IMR-90 (cell line): ENCODE results near the gene GRIN1. TPM values are rescaled to one million over a fixed set of nuclear protein-coding genes. Genes with fewer than 3 reads are reported as not detected.

Source experiments
- ATAC-seq: fragments of 200-7000 bp; cut with Tn5 transposase; 2 replicates; pipeline ENCODE4 v1.9.1; 2020; ENCODE audit warnings: low read depth, mild to moderate bottlenecking, moderate library complexity
- BruUV-seq: library from RNA; stranded (reverse); fragments of 400-500 nt; replicated peaks from 2 replicates; lab custom pipeline; 2021; lab: Mats Ljungman, UMichigan
- CTCF ChIA-PET: fragments of 300-600 bp; formaldehyde crosslinking; extraction: SDS; loops from one replicate; lab custom pipeline; 2021; ENCODE audit warnings: antibody characterized with exemption; lab: Yijun Ruan, JAX
- POLR2A ChIA-PET: fragments of 300-600 bp; sonication (Branson Sonifier 250); formaldehyde crosslinking; loops from one replicate; lab custom pipeline; 2022; ENCODE audit warnings: antibody characterized with exemption; ENCODE audit not compliant: unreplicated experiment; lab: Charles Lee
- DNase-seq: peaks from one replicate; pipeline ENCODE4 v3.0.0; 2013
- H2AFZ ChIP-seq: replicated peaks from 2 replicates; pipeline ENCODE3; 2013; ENCODE audit warnings: low read length, mild to moderate bottlenecking; ENCODE audit not compliant: poor library complexity
- H2AK5ac ChIP-seq: 2 replicates; pipeline ENCODE4 v1.6.1; 2013; ENCODE audit warnings: low read depth, low read length, inconsistent platforms
- H2AK9ac ChIP-seq: replicated peaks from 2 replicates; pipeline ENCODE3; 2013; ENCODE audit warnings: mild to moderate bottlenecking, low read depth, low read length, moderate library complexity; ENCODE audit not compliant: poor library complexity
- H2BK120ac ChIP-seq: 2 replicates; pipeline ENCODE4 v1.6.1; 2013; ENCODE audit warnings: low read depth, low read length, inconsistent platforms
- H2BK15ac ChIP-seq: 3 replicates; pipeline ENCODE4 v1.6.1; 2013; ENCODE audit warnings: low read depth, low read length, inconsistent platforms
- H2BK20ac ChIP-seq: 2 replicates; pipeline ENCODE4 v1.6.1; 2013; ENCODE audit warnings: low read depth, mild to moderate bottlenecking, inconsistent platforms, low read length, moderate library complexity
- H2BK5ac ChIP-seq: 2 replicates; pipeline ENCODE4 v1.6.1; 2013; ENCODE audit warnings: mild to moderate bottlenecking, low read depth, low read length, inconsistent platforms; ENCODE audit not compliant: poor library complexity, severe bottlenecking
- H3K14ac ChIP-seq: replicated peaks from 2 replicates; pipeline ENCODE4 v1.6.1; 2013; ENCODE audit warnings: low read depth, low read length, inconsistent platforms
- H3K18ac ChIP-seq: 2 replicates; pipeline ENCODE4 v1.6.1; 2013; ENCODE audit warnings: low read depth, low read length, control low read depth
- H3K23ac ChIP-seq: 2 replicates; pipeline ENCODE4 v1.6.1; 2013; ENCODE audit warnings: low read depth, low read length, inconsistent platforms
- H3K27ac ChIP-seq: 2 replicates; pipeline ENCODE4 v1.5.1; 2013; ENCODE audit warnings: mild to moderate bottlenecking, control low read depth, low read length; ENCODE audit not compliant: insufficient read depth
- H3K27me3 ChIP-seq: 2 replicates; pipeline ENCODE4 v1.6.1; 2013; ENCODE audit warnings: low read length; ENCODE audit not compliant: control insufficient read depth, insufficient read depth
- H3K36me3 ChIP-seq: 2 replicates; pipeline ENCODE4 v1.6.1; 2013; ENCODE audit warnings: low read length, mixed read lengths; ENCODE audit not compliant: control insufficient read depth, insufficient read depth
- H3K4ac ChIP-seq: 2 replicates; pipeline ENCODE4 v1.6.1; 2013; ENCODE audit warnings: low read depth, low read length, inconsistent platforms
- H3K4me1 ChIP-seq: 2 replicates; pipeline ENCODE4 v1.6.1; 2013; ENCODE audit warnings: low read length, mixed read lengths; ENCODE audit not compliant: control insufficient read depth, insufficient read depth
- H3K4me2 ChIP-seq: 2 replicates; pipeline ENCODE4 v1.6.1; 2013; ENCODE audit warnings: low read depth, mild to moderate bottlenecking, control low read depth, low read length, moderate library complexity
- H3K4me3 ChIP-seq: 2 replicates; pipeline ENCODE4 v1.5.1; 2013; ENCODE audit warnings: low read depth, mild to moderate bottlenecking, control low read depth, low read length, moderate library complexity; ENCODE audit not compliant: insufficient read depth
- H3K56ac ChIP-seq: 2 replicates; pipeline ENCODE4 v1.6.1; 2013; ENCODE audit warnings: low read length, inconsistent platforms; ENCODE audit not compliant: insufficient read depth; ENCODE audit errors: extremely low read depth
- H3K79me1 ChIP-seq, 2 experiments: 2 replicates each; pipeline ENCODE4 v1.6.1; 2013; ENCODE audit warnings: low read length in 2 of 2, inconsistent platforms in 1 of 2, low read depth in 1 of 2
- H3K9ac ChIP-seq: 2 replicates; pipeline ENCODE4 v1.6.1; 2013; ENCODE audit warnings: low read depth, low read length, control low read depth
- H3K9me1 ChIP-seq: 2 replicates; pipeline ENCODE4 v1.6.1; 2013; ENCODE audit warnings: low read length, inconsistent platforms; ENCODE audit not compliant: insufficient read depth
- H3K9me3 ChIP-seq: 2 replicates; pipeline ENCODE4 v1.6.1; 2013; ENCODE audit warnings: low read length; ENCODE audit not compliant: control insufficient read depth, insufficient read depth
- H4K20me1 ChIP-seq: 2 replicates; pipeline ENCODE4 v1.6.1; 2013; ENCODE audit warnings: low read length, inconsistent platforms; ENCODE audit not compliant: insufficient read depth
- H4K5ac ChIP-seq: 2 replicates; pipeline ENCODE4 v1.6.1; 2013; ENCODE audit warnings: mild to moderate bottlenecking, low read depth, low read length, control low read depth
- H4K8ac ChIP-seq, 2 experiments: 2 replicates each; pipeline ENCODE4 v1.6.1; 2013; ENCODE audit warnings: low read depth in 2 of 2, low read length in 2 of 2, control low read depth in 1 of 2, inconsistent platforms in 1 of 2
- H4K91ac ChIP-seq: 2 replicates; pipeline ENCODE4 v1.6.1; 2013; ENCODE audit warnings: low read depth, low read length, inconsistent platforms; ENCODE audit not compliant: insufficient read depth
- CEBPB ChIP-seq: IDR thresholded peaks from 2 replicates; pipeline ENCODE4 v1.6.1; 2012; ENCODE audit warnings: low read depth, low read length, improper control_type of control experiment
- CHD1 ChIP-seq: IDR thresholded peaks from 2 replicates; pipeline ENCODE4 v1.6.1; 2012; ENCODE audit warnings: low read depth, low read length, improper control_type of control experiment
- CTCF ChIP-seq: conservative IDR thresholded peaks from 2 replicates; pipeline ENCODE4 v1.5.1; 2012; ENCODE audit warnings: mild to moderate bottlenecking, low read depth, low read length, improper control_type of control experiment
- ELK1 ChIP-seq: fragments of 150-350 bp; IDR thresholded peaks from 2 replicates; pipeline ENCODE4 v1.6.1; 2016; ENCODE audit warnings: low read depth, mild to moderate bottlenecking, low read length, moderate library complexity, borderline replicate concordance
- FOS ChIP-seq: fragments of 150-350 bp; IDR thresholded peaks from 2 replicates; pipeline ENCODE4 v1.6.1; 2016; ENCODE audit warnings: low read depth, low read length
- MAFK ChIP-seq: IDR thresholded peaks from 2 replicates; pipeline ENCODE4 v1.6.1; 2012; ENCODE audit warnings: low read depth, low read length, improper control_type of control experiment
- MAZ ChIP-seq: IDR thresholded peaks from 2 replicates; pipeline ENCODE4 v1.6.1; 2012; ENCODE audit warnings: low read depth, mild to moderate bottlenecking, low read length, improper control_type of control experiment, moderate library complexity, borderline replicate concordance
- MXI1 ChIP-seq: IDR thresholded peaks from 2 replicates; pipeline ENCODE4 v1.6.1; 2012; ENCODE audit warnings: low read depth, mild to moderate bottlenecking, low read length, moderate library complexity, borderline replicate concordance
- NFE2L2 ChIP-seq: fragments of 150-350 bp; IDR thresholded peaks from 2 replicates; pipeline ENCODE4 v1.6.1; 2016; ENCODE audit warnings: low read depth, mild to moderate bottlenecking, low read length
- POLR2A ChIP-seq: IDR thresholded peaks from 2 replicates; pipeline ENCODE4 v1.6.1; 2012; ENCODE audit warnings: mild to moderate bottlenecking, low read depth, low read length
- RCOR1 ChIP-seq: IDR thresholded peaks from 2 replicates; pipeline ENCODE4 v1.6.1; 2012; ENCODE audit warnings: mild to moderate bottlenecking, low read length, improper control_type of control experiment; ENCODE audit not compliant: insufficient replicate concordance
- RFX5 ChIP-seq: IDR thresholded peaks from 2 replicates; pipeline ENCODE4 v1.8.0; 2012; ENCODE audit warnings: low read depth, mild to moderate bottlenecking, low read length, moderate library complexity
- SMC3 ChIP-seq: fragments of 150-350 bp; IDR thresholded peaks from 2 replicates; pipeline ENCODE4 v1.6.1; 2016; ENCODE audit warnings: low read depth, mild to moderate bottlenecking, antibody characterized with exemption, low read length, moderate library complexity
- WGBS, 2 experiments: methylation state at CpG; one replicate each; pipeline versions ENCODE4 v1.1.5 to v1.1.7; 2013; ENCODE audit warnings: missing lambda C conversion rate in 2 of 2; ENCODE audit not compliant: insufficient read length in 1 of 2; ENCODE audit errors: extremely low coverage in 2 of 2; 5-methylcytosine and 5-hydroxymethylcytosine counted together
- dilution Hi-C: fragments of 300-500 bp; cut with HindIII; formaldehyde crosslinking; loops from one replicate; pipeline ENCODE4 v1.14.3; 2018; ENCODE audit warnings: low sequenced_read_pairs; ENCODE audit not compliant: unreplicated experiment
- in situ Hi-C: fragments of 300-500 bp; cut with MboI; formaldehyde crosslinking; loops from 3 replicates; pipeline ENCODE4 v1.14.3; 2019; ENCODE audit warnings: low sequenced_read_pairs, inconsistent platforms, mixed read lengths
- intact Hi-C: fragments of 100-400 bp; cut with micrococcal nuclease; formaldehyde crosslinking; loops from 2 replicates; pipeline ENCODE4 v1.10.0; 2022
- polyA plus RNA-seq, 3 experiments: library from polyadenylated mRNA; depleted of rRNA; stranded (reverse); fragments of >200 nt; gene quantifications; 2 replicates each; pipeline ENCODE4 v1.2.3, GENCODE V29; 2012; ENCODE audit warnings: low replicate concordance in 1 of 3
- total RNA-seq: library from RNA; depleted of rRNA; stranded (reverse); fragments of >200 nt; gene quantifications from 2 replicates; pipeline ENCODE4 v1.2.3, GENCODE V29; 2012

GRIN1 gene
- total and polyA plus RNA-seq, 2 of the 4 experiments (the other 2 are of a cell fraction) = 0.09 TPM; not detected in 1

- Histone ChIP-seq H3K9me3 (no peaks in the 10 kb centered on the region), H3K56ac (no peak overlapping the region), H2BK5ac (no peak overlapping the region), H3K36me3 (no peaks in the 10 kb centered on the region), H4K20me1 (no peaks in the 10 kb centered on the region), H3K4me2 (no peak overlapping the region), H3K27me3 (peaks cover 26% of the 10 kb centered on the region), H4K91ac (no peak overlapping the region), H2AFZ (peak overlapping the region; percentile 14), H3K9me1 (0 out of 2 replicates have a peak, but pooled peaks cover 4% of the 10 kb centered on the region), H3K4me1 (no peaks in the 10 kb centered on the region), H2BK120ac (no peak overlapping the region), H2AK9ac (no peak overlapping the region), H3K27ac (no peak overlapping the region), H3K4me3 (no peak overlapping the region), H4K5ac (no peak overlapping the region), H2BK15ac (no peak overlapping the region), H4K8ac (no peak overlapping the region), H3K4ac (no peak overlapping the region), H3K18ac (no peak overlapping the region), H3K23ac (no peak overlapping the region), H2AK5ac (no peak overlapping the region), H3K9ac (no peak overlapping the region), H3K14ac (no peak overlapping the region), H2BK20ac (no peak overlapping the region), H3K79me1 (no peaks in the 10 kb centered on the region)
- no peak for ATAC-seq
- ChIA-PET POLR2A (no interaction called here), CTCF (no interaction called here)
- TF ChIP-seq POLR2A (no peak), MAFK (no peak), MAZ (no peak), CHD1 (no peak), CTCF (no peak), RFX5 (no peak), MXI1 (no peak), CEBPB (no peak), SMC3 (no peak), NFE2L2 (no peak), RCOR1 (no peak), FOS (no peak), ELK1 (no peak)
- DNase-seq = no peak
- no CpG with 5 or more reads among the region's 9 CpGs for WGBS, 2 experiments
- dilution Hi-C loops (no loop called here), intact Hi-C loops (no loop called here), in situ Hi-C loops (no loop called here)
- no TSS peak for BruUV-seq
Observed at GRCh38 chr9:137146527-137146918, 7.6 kb downstream of the GRIN1 start.
